Lower leg skin (tissue), 3 donors: ENCODE results near the gene PTGES2.

Source experiments
- POLR2A ChIP-seq, 2 donors: fragments of 450-650 bp; IDR thresholded peaks; one replicate each; pipeline ENCODE4 v1.6.1; 2016 to 2017; ENCODE audit warnings: antibody characterized with exemption in 2 of 2, mild to moderate bottlenecking in 1 of 2, moderate library complexity in 1 of 2
- TF ChIP-seq, protein P1 (sequence below), 3 donors: fragments of 450-650 bp; IDR thresholded peaks; one replicate each; pipeline ENCODE4 v1.5.1; 2016; ENCODE audit warnings: antibody characterized with exemption in 3 of 3, mild to moderate bottlenecking in 3 of 3, moderate library complexity in 2 of 3

DNA sequence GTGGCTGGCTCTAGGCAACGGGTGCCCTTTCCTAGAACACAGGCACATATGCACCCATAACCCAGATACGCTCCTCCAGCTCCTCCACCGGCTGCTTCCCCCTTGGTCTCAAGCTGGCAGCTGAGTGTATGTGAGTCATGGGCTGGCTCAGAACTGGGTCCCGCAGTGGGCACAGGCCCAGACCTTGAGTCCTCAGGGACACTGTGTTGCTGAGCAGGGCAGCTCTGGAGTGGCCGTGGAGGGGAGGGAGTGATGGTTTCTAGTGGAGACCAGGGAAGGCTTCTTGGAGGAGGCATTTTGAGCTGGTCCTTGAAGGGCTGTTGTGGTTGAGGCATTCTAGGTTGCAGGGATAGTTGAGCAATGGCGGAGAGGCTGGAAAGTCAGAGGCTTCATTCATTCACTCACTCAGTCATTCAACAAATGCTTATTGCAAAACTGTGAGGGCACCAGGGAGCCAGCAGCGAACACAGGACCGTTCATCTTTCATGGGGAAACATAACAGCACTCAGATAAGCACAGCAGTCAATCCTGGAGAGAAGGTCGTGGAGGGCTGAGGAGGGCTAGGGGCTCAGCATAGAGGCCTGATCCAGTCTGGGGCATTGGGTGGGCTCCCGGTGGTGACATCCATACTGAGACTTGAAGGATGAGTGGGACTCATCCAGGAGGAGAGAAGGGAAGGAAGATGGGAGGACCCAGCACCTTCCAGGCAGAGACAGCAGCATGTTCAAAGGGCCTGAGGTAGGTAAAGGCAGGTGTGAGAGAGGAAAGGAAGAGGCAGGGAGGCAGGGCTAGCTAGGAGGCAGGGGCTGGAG lies 34.9 kb upstream of the PTGES2 start:
- TF ChIP-seq, protein P1, sequence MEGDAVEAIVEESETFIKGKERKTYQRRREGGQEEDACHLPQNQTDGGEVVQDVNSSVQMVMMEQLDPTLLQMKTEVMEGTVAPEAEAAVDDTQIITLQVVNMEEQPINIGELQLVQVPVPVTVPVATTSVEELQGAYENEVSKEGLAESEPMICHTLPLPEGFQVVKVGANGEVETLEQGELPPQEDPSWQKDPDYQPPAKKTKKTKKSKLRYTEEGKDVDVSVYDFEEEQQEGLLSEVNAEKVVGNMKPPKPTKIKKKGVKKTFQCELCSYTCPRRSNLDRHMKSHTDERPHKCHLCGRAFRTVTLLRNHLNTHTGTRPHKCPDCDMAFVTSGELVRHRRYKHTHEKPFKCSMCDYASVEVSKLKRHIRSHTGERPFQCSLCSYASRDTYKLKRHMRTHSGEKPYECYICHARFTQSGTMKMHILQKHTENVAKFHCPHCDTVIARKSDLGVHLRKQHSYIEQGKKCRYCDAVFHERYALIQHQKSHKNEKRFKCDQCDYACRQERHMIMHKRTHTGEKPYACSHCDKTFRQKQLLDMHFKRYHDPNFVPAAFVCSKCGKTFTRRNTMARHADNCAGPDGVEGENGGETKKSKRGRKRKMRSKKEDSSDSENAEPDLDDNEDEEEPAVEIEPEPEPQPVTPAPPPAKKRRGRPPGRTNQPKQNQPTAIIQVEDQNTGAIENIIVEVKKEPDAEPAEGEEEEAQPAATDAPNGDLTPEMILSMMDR (IDR thresholded peaks at IDR 0.05): no peak
- no peak for TF ChIP-seq POLR2A (IDR thresholded peaks at IDR 0.05)
